Duodenal mucosa (tissue), 2 donors: ENCODE data around the gene CCDC174.

Experiments used
- H3K27ac ChIP-seq: one replicate; pipeline ENCODE4 v1.7.0; 2013; ENCODE audit warnings: low read depth, low read length
- H3K27me3 ChIP-seq, 2 donors: one replicate each; pipeline ENCODE4 v1.7.0; 2013; ENCODE audit warnings: low read length in 2 of 2, control low read depth in 1 of 2; ENCODE audit not compliant: insufficient read depth in 2 of 2, control insufficient read depth in 1 of 2
- H3K36me3 ChIP-seq, 2 donors: one replicate each; pipeline ENCODE4 v1.7.0; 2013; ENCODE audit warnings: low read length in 2 of 2, control low read depth in 1 of 2; ENCODE audit not compliant: insufficient read depth in 2 of 2, control insufficient read depth in 1 of 2
- H3K4me1 ChIP-seq, 2 donors: one replicate each; pipeline ENCODE4 v1.7.0; 2013; ENCODE audit warnings: low read length in 2 of 2, control low read depth in 1 of 2; ENCODE audit not compliant: insufficient read depth in 2 of 2, control insufficient read depth in 1 of 2
- H3K4me3 ChIP-seq, 2 donors: one replicate each; pipeline ENCODE4 v1.7.0; 2013; ENCODE audit warnings: low read length in 2 of 2, low read depth in 1 of 2
- H3K9ac ChIP-seq, 2 donors: one replicate each; pipeline ENCODE4 v1.7.0; 2013; ENCODE audit warnings: low read length in 2 of 2, low read depth in 1 of 2
- H3K9me3 ChIP-seq, 2 donors: one replicate each; pipeline ENCODE4 v1.7.0; 2013; ENCODE audit warnings: low read length in 2 of 2, control low read depth in 1 of 2; ENCODE audit not compliant: control insufficient read depth in 1 of 2

CCDC174 gene

DNA sequence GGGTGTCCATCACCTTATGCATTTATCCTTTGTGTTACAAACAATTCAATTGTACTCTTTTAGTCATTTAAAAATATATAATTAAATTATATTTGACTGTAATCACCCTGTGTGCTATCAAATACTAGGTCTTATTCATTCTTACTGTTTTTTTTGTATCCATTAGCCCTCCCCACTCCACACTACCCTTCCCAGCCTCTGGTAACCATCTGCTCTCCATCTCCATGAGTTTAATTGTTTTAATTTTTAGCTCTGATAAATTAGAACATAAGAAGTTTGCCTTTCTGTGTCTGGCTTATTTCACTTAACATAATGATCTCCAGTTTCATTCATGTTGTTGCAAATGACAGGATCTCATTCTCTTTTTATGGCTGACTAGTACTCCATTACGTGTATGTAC is 40.2 kb downstream of the CCDC174 start:
- no peak overlapping the region for H3K4me3 ChIP-seq

DNA sequence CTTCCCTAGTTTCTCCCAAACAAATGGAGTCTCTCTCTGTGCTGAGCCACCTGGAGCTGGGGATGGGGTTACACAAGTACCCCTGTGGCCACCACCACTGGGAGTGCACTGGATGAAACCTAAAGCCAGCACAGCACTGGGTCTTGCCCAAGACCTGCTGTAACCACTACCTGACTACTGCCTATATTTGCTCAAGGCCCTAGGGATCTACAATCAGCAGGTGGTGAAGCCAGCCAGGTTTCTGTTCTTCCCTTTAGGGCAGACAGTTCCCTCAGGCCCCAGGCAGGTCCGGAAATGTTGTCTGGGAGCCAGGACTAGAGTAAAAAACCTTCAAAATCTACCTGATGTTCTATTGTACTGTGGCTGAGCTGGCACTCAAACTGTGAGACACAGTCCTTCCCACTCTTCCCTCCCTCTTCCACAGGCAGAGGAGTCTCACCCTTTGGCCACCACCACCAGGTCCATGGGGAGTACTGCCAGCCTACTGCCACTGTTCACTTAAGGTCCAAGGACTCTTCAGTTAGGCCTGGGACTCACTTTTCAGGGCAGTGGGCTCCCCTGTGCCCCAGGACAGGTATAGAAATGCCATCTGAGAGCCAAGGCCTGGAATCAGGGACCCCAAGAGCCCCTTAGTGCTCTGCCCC is 47.2 kb downstream of the CCDC174 start:
- H3K36me3 ChIP-seq = no peaks in the 10 kb centered on the region
- no peak overlapping the region for H3K9ac ChIP-seq
- H3K4me1 ChIP-seq = no peaks in the 10 kb centered on the region

More for the DNA sequence above, 40.2 kb downstream of the CCDC174 start:
- H3K9ac ChIP-seq = no peak overlapping the region
- no peaks in the 10 kb centered on the region for H3K4me1 ChIP-seq
- H3K36me3 ChIP-seq = no peaks in the 10 kb centered on the region
- H3K27ac ChIP-seq = no peak overlapping the region
- H3K9me3 ChIP-seq = no peaks in the 10 kb centered on the region
- H3K27me3 ChIP-seq = peaks cover 0 to 4% of the 10 kb centered on the region in 2 donors

DNA sequence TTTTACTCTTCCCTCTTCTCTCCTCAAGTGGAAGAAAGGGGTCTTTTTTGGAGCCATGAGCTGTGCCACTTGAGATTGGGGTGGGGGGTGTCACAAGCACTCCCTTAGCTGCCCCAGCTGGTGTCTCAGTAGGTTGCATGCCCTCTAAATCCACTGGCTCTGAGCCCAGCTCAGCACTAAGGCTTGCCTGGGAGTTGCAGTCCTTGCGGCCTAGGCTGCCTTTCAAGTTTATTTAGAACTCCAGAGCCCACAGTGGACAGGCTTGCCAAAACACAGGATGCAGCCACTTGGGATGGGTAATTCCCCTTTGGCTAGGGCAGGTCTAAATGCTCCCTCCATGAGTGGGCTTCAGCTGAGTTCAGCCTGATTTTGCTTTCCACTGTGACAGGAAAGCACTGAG is 48.1 kb downstream of the CCDC174 start:
- Histone ChIP-seq H3K27ac (no peak overlapping the region), H3K27me3 (no peaks in the 10 kb centered on the region), H3K9ac (no peak overlapping the region), H3K36me3 (no peaks in the 10 kb centered on the region), H3K4me3 (no peak overlapping the region), H3K9me3 (no peaks in the 10 kb centered on the region), H3K4me1 (no peaks in the 10 kb centered on the region)

More for the DNA sequence above, 47.2 kb downstream of the CCDC174 start:
- H3K27me3 ChIP-seq = no peaks in the 10 kb centered on the region
- no peak overlapping the region for H3K4me3 ChIP-seq
- no peak overlapping the region for H3K27ac ChIP-seq
- H3K9me3 ChIP-seq = no peaks in the 10 kb centered on the region

DNA sequence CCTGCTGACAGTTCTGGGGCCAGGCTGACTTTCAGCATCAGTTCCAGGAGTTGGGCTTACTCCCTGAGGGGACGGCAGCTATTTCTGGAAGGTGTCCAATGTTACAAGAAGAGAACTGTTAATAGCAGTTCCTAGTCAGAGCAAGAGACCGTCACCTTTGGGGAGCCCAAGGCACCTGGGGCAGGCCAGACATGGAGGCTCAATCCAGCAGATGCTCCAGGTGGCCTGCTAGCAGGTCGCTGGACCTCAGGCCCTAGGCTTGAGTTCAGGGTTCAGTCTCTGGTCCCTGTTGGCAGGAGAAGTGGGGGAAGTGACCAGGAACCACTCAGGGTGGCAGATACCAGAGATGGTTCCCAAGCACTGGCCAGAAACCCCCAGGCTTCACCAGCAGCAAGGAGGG is 49.3 kb downstream of the CCDC174 start:
- no peaks in the 10 kb centered on the region for H3K9me3 ChIP-seq
- H3K27ac ChIP-seq = no peak overlapping the region
- H3K9ac ChIP-seq = no peak overlapping the region
- H3K27me3 ChIP-seq = no peaks in the 10 kb centered on the region
- H3K4me3 ChIP-seq = no peak overlapping the region
- no peaks in the 10 kb centered on the region for H3K4me1 ChIP-seq
- H3K36me3 ChIP-seq = no peaks in the 10 kb centered on the region

GRCh38 chr3:14701676-14702075 is 50.1 kb downstream of the CCDC174 start:
- Histone ChIP-seq H3K27ac (no peak overlapping the region), H3K36me3 (no peaks in the 10 kb centered on the region), H3K9me3 (no peaks in the 10 kb centered on the region), H3K27me3 (no peaks in the 10 kb centered on the region), H3K4me1 (no peaks in the 10 kb centered on the region), H3K4me3 (no peak overlapping the region), H3K9ac (no peak overlapping the region)

- H3K4me3 ChIP-seq = no peak overlapping the region
Measured at GRCh38 chr3:14703128-14703750, 51.7 kb downstream of the CCDC174 start.

DNA sequence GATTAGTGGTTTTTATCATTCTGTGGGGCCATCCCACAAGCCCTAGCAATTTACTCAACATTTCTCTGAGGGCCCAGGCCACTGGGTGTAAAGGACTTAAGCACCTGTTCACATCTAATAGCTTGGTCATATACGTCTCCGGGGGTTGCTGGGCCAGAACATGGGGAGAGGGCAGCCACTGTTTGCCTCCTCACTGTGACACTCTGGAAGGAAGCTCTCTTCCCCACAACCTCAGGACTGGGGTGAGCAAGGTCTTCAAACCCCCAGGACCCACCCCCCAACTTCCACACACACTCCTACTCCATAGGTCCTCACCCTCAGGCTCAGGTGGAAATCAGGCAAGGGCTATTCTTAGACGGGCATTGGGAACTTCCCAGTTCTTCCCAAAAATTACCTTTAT is 52.2 kb downstream of the CCDC174 start:
- no peaks in the 10 kb centered on the region for H3K9me3 ChIP-seq
- no peak overlapping the region for H3K9ac ChIP-seq
- H3K27ac ChIP-seq = no peak overlapping the region
- H3K27me3 ChIP-seq = no peaks in the 10 kb centered on the region
- H3K36me3 ChIP-seq = no peaks in the 10 kb centered on the region
- no peak overlapping the region for H3K4me3 ChIP-seq
- H3K4me1 ChIP-seq = no peaks in the 10 kb centered on the region

More at GRCh38 chr3:14703128-14703750, 51.7 kb downstream of the CCDC174 start:
- no peaks in the 10 kb centered on the region for H3K4me1 ChIP-seq
- no peaks in the 10 kb centered on the region for H3K9me3 ChIP-seq
- H3K27ac ChIP-seq = no peak overlapping the region
- H3K27me3 ChIP-seq = no peaks in the 10 kb centered on the region
- no peaks in the 10 kb centered on the region for H3K36me3 ChIP-seq
- H3K9ac ChIP-seq = no peak overlapping the region

DNA sequence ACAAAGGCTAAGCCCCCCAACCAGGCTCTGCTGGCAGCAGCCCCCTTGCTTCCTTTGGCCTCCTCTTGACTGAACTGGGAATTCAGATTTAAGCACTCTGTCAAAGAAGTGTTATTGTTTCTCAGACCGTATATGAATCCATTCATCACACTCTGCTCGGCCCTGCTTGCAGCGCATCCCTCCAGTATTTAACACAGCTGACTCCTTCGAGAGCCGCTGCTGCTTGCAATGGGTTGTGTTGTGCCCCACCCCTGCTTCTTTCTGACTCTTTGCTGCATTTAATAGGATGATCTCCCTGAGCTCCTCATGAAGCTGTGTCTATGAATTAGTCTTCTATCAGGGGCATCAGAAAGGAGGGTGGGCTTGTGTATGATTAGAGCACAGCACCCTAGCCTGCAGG is 54.5 kb downstream of the CCDC174 start:
- Histone ChIP-seq H3K36me3 (no peaks in the 10 kb centered on the region), H3K9me3 (no peaks in the 10 kb centered on the region), H3K9ac (no peak overlapping the region)

DNA sequence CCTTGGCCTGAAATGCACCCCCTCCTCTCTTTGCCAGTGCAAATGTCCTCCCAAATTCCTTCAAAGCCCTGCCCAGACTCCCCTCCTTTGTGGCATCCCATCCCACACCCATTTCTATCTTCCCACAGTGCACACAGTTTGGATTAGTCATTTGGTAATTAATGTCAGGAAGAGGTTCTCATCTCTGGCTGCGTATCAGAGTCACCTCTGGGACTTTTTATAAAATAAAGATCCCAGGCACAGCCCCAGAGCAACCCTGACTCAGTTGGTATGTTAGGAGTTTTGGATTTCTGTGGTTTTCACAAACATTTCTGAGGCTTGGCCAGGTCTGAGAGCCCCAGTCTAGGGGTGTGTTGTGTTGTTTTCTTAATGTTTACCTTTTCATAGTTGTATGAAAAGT is 65.0 kb downstream of the CCDC174 start:
- Histone ChIP-seq H3K4me1 (no peaks in the 10 kb centered on the region), H3K9me3 (no peaks in the 10 kb centered on the region), H3K27ac (no peak overlapping the region), H3K4me3 (no peak overlapping the region), H3K9ac (no peak overlapping the region), H3K27me3 (no peaks in the 10 kb centered on the region), H3K36me3 (no peaks in the 10 kb centered on the region)

More for the DNA sequence above, 54.5 kb downstream of the CCDC174 start:
- Histone ChIP-seq H3K4me3 (no peak overlapping the region), H3K27ac (no peak overlapping the region), H3K27me3 (no peaks in the 10 kb centered on the region), H3K4me1 (no peaks in the 10 kb centered on the region)

DNA sequence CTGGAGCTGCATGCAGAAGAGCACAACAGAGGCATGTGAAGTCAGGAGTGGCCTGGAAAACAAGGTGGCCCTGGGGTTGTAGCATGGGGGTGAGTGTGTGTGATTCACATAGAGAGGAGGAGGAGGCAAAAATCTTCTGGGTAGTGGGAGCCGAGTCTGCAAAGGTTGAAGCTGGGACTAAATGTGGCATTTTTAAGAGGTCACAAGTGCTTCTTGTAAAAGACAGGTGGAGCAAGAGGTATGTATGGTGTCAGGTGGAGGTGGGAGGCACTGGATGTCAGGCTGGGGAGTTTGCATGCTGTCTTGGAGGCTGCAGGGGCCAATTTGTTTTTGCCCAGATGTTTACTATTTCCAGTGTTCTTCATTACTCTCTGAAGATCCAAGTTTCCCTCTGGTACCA is 65.7 kb downstream of the CCDC174 start:
- Histone ChIP-seq H3K9ac (no peak overlapping the region), H3K36me3 (no peaks in the 10 kb centered on the region), H3K9me3 (no peaks in the 10 kb centered on the region), H3K4me3 (no peak overlapping the region), H3K27me3 (no peaks in the 10 kb centered on the region), H3K4me1 (no peaks in the 10 kb centered on the region), H3K27ac (no peak overlapping the region)
